ENCODE results near the gene ENTPD1.

Gene ENTPD1

GRCh38 chr10:95810198-95810976 is 54.4 kb downstream of the ENTPD1 start:
- no peak overlapping the region for H3K9ac ChIP-seq
- no peaks in the 10 kb centered on the region for H3K36me3 ChIP-seq (ENCODE audit: insufficient read depth)
- no peaks in the 10 kb centered on the region for H4K20me1 ChIP-seq (ENCODE audit: insufficient read depth)
- no peak overlapping the region for H2AFZ ChIP-seq (ENCODE audit: low read depth)
- H3K27ac ChIP-seq = no peak overlapping the region
- no peak overlapping the region for H3K4me2 ChIP-seq
- no peaks in the 10 kb centered on the region for H3K79me2 ChIP-seq (ENCODE audit: insufficient read depth, low read depth)
- TF ChIP-seq CTCF (conservative IDR thresholded peaks at IDR 0.05; ENCODE audit: low read depth, low read length) = no peak
- no peaks in the 10 kb centered on the region for H3K27me3 ChIP-seq (ENCODE audit: insufficient read depth, low read depth)
- H3K4me3 ChIP-seq (IDR thresholded peaks at IDR 0.05; ENCODE audit: insufficient read depth, low read depth, low read length) = no peak overlapping the region
- H3K4me1 ChIP-seq (ENCODE audit: low read depth, poor library complexity, severe bottlenecking) = no peaks in the 10 kb centered on the region

- TF ChIP-seq CTCF (conservative IDR thresholded peaks at IDR 0.05; ENCODE audit: low read depth, low read length) = no peak
- Histone ChIP-seq H3K4me3 (IDR thresholded peaks at IDR 0.05; ENCODE audit: insufficient read depth, low read depth, low read length) (no peak overlapping the region), H2AFZ (ENCODE audit: low read depth) (no peak overlapping the region)
These were observed 57.2 kb downstream of the ENTPD1 start for GRCh38 chr10:95813054-95813685.

GRCh38 chr10:95814011-95814727 is 58.2 kb downstream of the ENTPD1 start:
- TF ChIP-seq CTCF (conservative IDR thresholded peaks at IDR 0.05; ENCODE audit: low read depth, low read length) = no peak
- H3K4me2 ChIP-seq = no peak overlapping the region
- H3K79me2 ChIP-seq (ENCODE audit: insufficient read depth, low read depth) = no peaks in the 10 kb centered on the region
- H4K20me1 ChIP-seq (ENCODE audit: insufficient read depth) = no peaks in the 10 kb centered on the region
- H3K9ac ChIP-seq = no peak overlapping the region
- H3K27me3 ChIP-seq (ENCODE audit: insufficient read depth, low read depth) = no peaks in the 10 kb centered on the region
- H3K4me1 ChIP-seq (ENCODE audit: low read depth, poor library complexity, severe bottlenecking) = no peaks in the 10 kb centered on the region
- H3K4me3 ChIP-seq (IDR thresholded peaks at IDR 0.05; ENCODE audit: insufficient read depth, low read depth, low read length) = no peak overlapping the region
- H2AFZ ChIP-seq (ENCODE audit: low read depth) = no peak overlapping the region
- no peak overlapping the region for H3K27ac ChIP-seq
- no peaks in the 10 kb centered on the region for H3K36me3 ChIP-seq (ENCODE audit: insufficient read depth)

More at GRCh38 chr10:95813054-95813685, 57.2 kb downstream of the ENTPD1 start:
- Histone ChIP-seq H3K27me3 (ENCODE audit: insufficient read depth, low read depth) (no peaks in the 10 kb centered on the region), H3K4me2 (no peak overlapping the region), H3K27ac (no peak overlapping the region), H3K36me3 (ENCODE audit: insufficient read depth) (no peaks in the 10 kb centered on the region), H3K79me2 (ENCODE audit: insufficient read depth, low read depth) (no peaks in the 10 kb centered on the region), H3K9ac (no peak overlapping the region), H4K20me1 (ENCODE audit: insufficient read depth) (no peaks in the 10 kb centered on the region), H3K4me1 (ENCODE audit: low read depth, poor library complexity, severe bottlenecking) (no peaks in the 10 kb centered on the region)

GRCh38 chr10:95815133-95815532 is 59.2 kb downstream of the ENTPD1 start:
- Histone ChIP-seq H3K9ac (no peak overlapping the region), H3K4me3 (IDR thresholded peaks at IDR 0.05; ENCODE audit: insufficient read depth, low read depth, low read length) (no peak overlapping the region), H3K79me2 (ENCODE audit: insufficient read depth, low read depth) (no peaks in the 10 kb centered on the region), H4K20me1 (ENCODE audit: insufficient read depth) (no peaks in the 10 kb centered on the region), H3K4me1 (ENCODE audit: low read depth, poor library complexity, severe bottlenecking) (no peaks in the 10 kb centered on the region), H3K27ac (no peak overlapping the region), H3K27me3 (ENCODE audit: insufficient read depth, low read depth) (no peaks in the 10 kb centered on the region), H3K4me2 (no peak overlapping the region), H2AFZ (ENCODE audit: low read depth) (no peak overlapping the region), H3K36me3 (ENCODE audit: insufficient read depth) (no peaks in the 10 kb centered on the region)
- no peak for TF ChIP-seq CTCF (conservative IDR thresholded peaks at IDR 0.05; ENCODE audit: low read depth, low read length)
